ENCODE measurements around the gene TUSC2.

The TUSC2 gene

GRCh38 chr3:50373146-50374051 lies 45.4 kb upstream of the TUSC2 start:
- H3K4me3 ChIP-seq (IDR thresholded peaks at IDR 0.05; ENCODE audit: insufficient read depth, low read depth, low read length), result no peak overlapping the region
- H3K36me3 ChIP-seq (ENCODE audit: insufficient read depth), result no peaks in the 10 kb centered on the region
- H3K9ac ChIP-seq, result no peak overlapping the region
- no peak for TF ChIP-seq CTCF (conservative IDR thresholded peaks at IDR 0.05; ENCODE audit: low read depth, low read length)
- no peaks in the 10 kb centered on the region for H3K79me2 ChIP-seq (ENCODE audit: insufficient read depth, low read depth)
- H3K27me3 ChIP-seq (ENCODE audit: insufficient read depth, low read depth), result no peaks in the 10 kb centered on the region
- no peak overlapping the region for H3K4me2 ChIP-seq
- no peaks in the 10 kb centered on the region for H4K20me1 ChIP-seq (ENCODE audit: insufficient read depth)
- H3K4me1 ChIP-seq (ENCODE audit: low read depth, poor library complexity, severe bottlenecking), result peaks cover 22% of the 10 kb centered on the region
- H3K27ac ChIP-seq, result no peak overlapping the region
- no peak overlapping the region for H2AFZ ChIP-seq (ENCODE audit: low read depth)

DNA sequence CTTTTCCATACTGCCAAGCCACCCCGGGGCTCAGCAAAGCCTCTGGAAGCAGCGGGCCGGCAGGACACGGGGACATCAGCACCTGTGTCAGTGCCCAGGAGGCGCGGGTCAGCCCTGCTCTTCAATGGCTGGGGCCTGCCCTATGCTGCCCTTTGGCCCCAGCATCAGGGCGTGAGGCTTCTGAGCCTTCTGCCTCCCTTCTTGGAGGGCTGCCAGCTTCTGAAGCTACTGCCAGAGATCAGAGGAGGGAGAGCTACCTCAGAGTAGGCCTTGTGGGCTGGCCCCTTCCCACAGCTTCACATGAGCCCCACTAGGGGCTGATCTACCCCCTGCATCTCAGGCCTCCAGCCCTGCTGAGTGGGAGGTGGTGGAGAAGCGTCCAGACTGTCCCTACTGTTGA lies 44.3 kb upstream of the TUSC2 start:
- no peak overlapping the region for H3K4me3 ChIP-seq (IDR thresholded peaks at IDR 0.05; ENCODE audit: insufficient read depth, low read depth, low read length)
- H3K36me3 ChIP-seq (ENCODE audit: insufficient read depth), result no peaks in the 10 kb centered on the region
- no peak for TF ChIP-seq CTCF (conservative IDR thresholded peaks at IDR 0.05; ENCODE audit: low read depth, low read length)
- H2AFZ ChIP-seq (ENCODE audit: low read depth), result peak overlapping the region; percentile 26; the same call in 1 of the 2 replicates
- peaks cover 22% of the 10 kb centered on the region for H3K4me1 ChIP-seq (ENCODE audit: low read depth, poor library complexity, severe bottlenecking)
- H3K79me2 ChIP-seq (ENCODE audit: insufficient read depth, low read depth), result no peaks in the 10 kb centered on the region
- H3K4me2 ChIP-seq, result peak overlapping the region; percentile 39
- no peaks in the 10 kb centered on the region for H3K27me3 ChIP-seq (ENCODE audit: insufficient read depth, low read depth)
- H4K20me1 ChIP-seq (ENCODE audit: insufficient read depth), result no peaks in the 10 kb centered on the region
- no peak overlapping the region for H3K27ac ChIP-seq
- no peak overlapping the region for H3K9ac ChIP-seq

GRCh38 chr3:50371133-50371685 lies 43.2 kb upstream of the TUSC2 start:
- TF ChIP-seq CTCF (conservative IDR thresholded peaks at IDR 0.05; ENCODE audit: low read depth, low read length), result no peak
- Histone ChIP-seq H4K20me1 (ENCODE audit: insufficient read depth) (no peaks in the 10 kb centered on the region), H2AFZ (ENCODE audit: low read depth) (no peak overlapping the region), H3K4me1 (ENCODE audit: low read depth, poor library complexity, severe bottlenecking) (peaks cover 22% of the 10 kb centered on the region), H3K27me3 (ENCODE audit: insufficient read depth, low read depth) (no peaks in the 10 kb centered on the region), H3K79me2 (ENCODE audit: insufficient read depth, low read depth) (no peaks in the 10 kb centered on the region), H3K4me3 (IDR thresholded peaks at IDR 0.05; ENCODE audit: insufficient read depth, low read depth, low read length) (no peak overlapping the region), H3K27ac (no peak overlapping the region), H3K36me3 (ENCODE audit: insufficient read depth) (no peaks in the 10 kb centered on the region), H3K4me2 (no peak overlapping the region), H3K9ac (no peak overlapping the region)

DNA sequence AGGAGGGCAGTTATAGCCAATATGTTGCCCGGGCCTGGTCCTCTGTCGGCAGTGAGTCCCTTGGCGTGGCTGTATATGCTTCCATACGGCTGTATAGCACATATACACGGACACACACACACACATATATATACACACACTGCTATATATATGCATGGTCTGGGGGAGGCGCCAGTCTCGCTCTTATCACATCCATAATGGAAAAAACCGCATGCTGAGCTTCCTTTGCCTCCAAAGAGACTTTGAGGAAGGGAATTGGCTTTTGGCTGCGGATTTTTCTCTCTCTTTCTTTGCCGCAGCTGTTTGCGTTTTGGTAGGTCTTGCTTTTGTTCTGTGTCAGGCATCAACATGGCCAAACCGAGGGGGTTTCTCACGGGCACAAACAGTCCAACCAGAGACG lies 42.6 kb upstream of the TUSC2 start:
- no peaks in the 10 kb centered on the region for H3K79me2 ChIP-seq (ENCODE audit: insufficient read depth, low read depth)
- H2AFZ ChIP-seq (ENCODE audit: low read depth), result no peak overlapping the region
- no peak overlapping the region for H3K27ac ChIP-seq
- H3K4me3 ChIP-seq (IDR thresholded peaks at IDR 0.05; ENCODE audit: insufficient read depth, low read depth, low read length), result no peak overlapping the region
- H3K36me3 ChIP-seq (ENCODE audit: insufficient read depth), result no peaks in the 10 kb centered on the region
- no peak for TF ChIP-seq CTCF (conservative IDR thresholded peaks at IDR 0.05; ENCODE audit: low read depth, low read length)
- no peak overlapping the region for H3K4me2 ChIP-seq
- no peaks in the 10 kb centered on the region for H3K27me3 ChIP-seq (ENCODE audit: insufficient read depth, low read depth)
- no peak overlapping the region for H3K9ac ChIP-seq
- peaks cover 27% of the 10 kb centered on the region for H3K4me1 ChIP-seq (ENCODE audit: low read depth, poor library complexity, severe bottlenecking)
- no peaks in the 10 kb centered on the region for H4K20me1 ChIP-seq (ENCODE audit: insufficient read depth)
